HL-60/S4 treated with phorbol 12-myristate 13-acetate at 8.2 ng/mL for 4 days and 3 days (cell line): ENCODE results near the gene ENGASE.

Source experiments
- in situ Hi-C: fragments of 300-500 bp; cut with MboI; formaldehyde crosslinking; loops from 2 replicates; pipeline ENCODE4 v1.15.0; 2022; ENCODE audit warnings: low sequenced_read_pairs

Gene ENGASE

GRCh38 chr17:79038545-79039135 is 36.0 kb upstream of the ENGASE start:
- in situ Hi-C loops, result loop anchor here (25.0 kb wide), 1 partner anchor 349 kb away; no protein-coding TSS in a partner anchor

DNA sequence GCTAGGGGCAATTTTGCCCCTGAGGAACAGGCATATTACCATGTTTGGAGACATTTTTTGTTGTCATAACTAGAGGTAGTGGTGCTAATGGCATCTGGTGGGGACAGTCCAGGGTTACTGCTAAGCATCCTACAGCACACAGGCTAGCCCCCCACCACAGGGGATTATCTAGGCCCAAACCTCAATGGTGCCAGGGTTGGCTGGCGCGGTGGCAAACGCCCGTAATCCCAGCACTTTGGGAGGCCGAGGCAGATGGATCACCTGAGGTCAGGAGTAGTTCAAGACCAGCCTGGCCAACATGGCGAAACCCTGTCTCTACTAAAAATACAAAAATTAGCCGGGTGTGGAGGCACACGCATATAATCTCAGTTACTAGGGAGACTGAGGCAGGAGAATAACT is 35.5 kb upstream of the ENGASE start:
- in situ Hi-C loops, result loop anchor here (25.0 kb wide), 1 partner anchor 348 kb away; no protein-coding TSS in a partner anchor

GRCh38 chr17:79039886-79040285 is 34.7 kb upstream of the ENGASE start:
- in situ Hi-C loops, result loop anchor here (25.0 kb wide), 1 partner anchor 347 kb away; no protein-coding TSS in a partner anchor

DNA sequence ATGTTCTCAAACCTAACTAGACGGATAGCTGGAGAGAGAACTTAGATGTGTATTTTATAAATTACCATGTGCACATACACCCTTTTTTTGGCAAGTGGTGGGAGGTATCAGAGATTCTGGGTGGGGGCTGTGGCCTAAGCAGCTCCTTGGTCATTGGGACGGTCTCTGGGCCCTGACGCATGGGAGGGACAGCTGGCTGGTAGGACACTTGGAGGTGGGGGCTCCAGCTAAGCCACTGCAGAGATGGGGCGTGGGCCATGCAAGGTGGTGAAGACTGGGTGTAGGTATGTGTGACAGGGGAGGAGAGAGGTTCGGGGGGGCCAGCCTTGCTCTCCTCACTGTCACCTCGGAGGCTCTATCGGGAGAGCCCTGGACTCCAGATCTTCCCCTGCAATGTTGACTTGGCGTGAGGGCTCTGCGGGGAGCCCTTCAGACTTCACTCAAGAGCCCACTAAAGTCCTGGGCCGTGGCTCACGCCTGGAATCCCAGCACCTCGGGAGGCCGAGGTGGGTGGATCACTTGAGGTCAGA is 33.5 kb upstream of the ENGASE start:
- in situ Hi-C loops, result loop anchor here (25.0 kb wide), 1 partner anchor 346 kb away; no protein-coding TSS in a partner anchor

GRCh38 chr17:79041723-79042420 is 32.8 kb upstream of the ENGASE start:
- in situ Hi-C loops, result loop anchor here (25.0 kb wide), 1 partner anchor 345 kb away; no protein-coding TSS in a partner anchor

- in situ Hi-C loops, result loop anchor here (25.0 kb wide), 1 partner anchor 345 kb away; no protein-coding TSS in a partner anchor
Observed at GRCh38 chr17:79042421-79043190, 32.0 kb upstream of the ENGASE start.

GRCh38 chr17:79043191-79043930 is 31.3 kb upstream of the ENGASE start:
- in situ Hi-C loops, result loop anchor here (25.0 kb wide), 1 partner anchor 344 kb away; no protein-coding TSS in a partner anchor

DNA sequence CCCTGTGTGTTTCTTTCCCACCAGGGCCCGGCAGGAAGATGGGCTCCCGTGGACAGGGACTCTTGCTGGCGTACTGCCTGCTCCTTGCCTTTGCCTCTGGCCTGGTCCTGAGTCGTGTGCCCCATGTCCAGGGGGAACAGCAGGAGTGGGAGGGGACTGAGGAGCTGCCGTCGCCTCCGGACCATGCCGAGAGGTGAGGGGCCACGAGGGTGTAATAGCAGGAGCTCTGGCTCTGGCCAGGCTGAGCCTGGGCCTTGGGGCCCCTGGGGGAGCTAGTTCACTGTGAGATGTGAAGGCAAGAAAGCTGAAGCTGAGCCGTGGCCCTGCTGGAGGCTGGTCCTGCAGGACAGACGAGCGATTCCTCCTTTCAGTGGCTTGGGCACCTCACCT is 30.7 kb upstream of the ENGASE start:
- in situ Hi-C loops, result loop anchor here (25.0 kb wide), 1 partner anchor 343 kb away; no protein-coding TSS in a partner anchor

GRCh38 chr17:79044462-79044861 is 30.2 kb upstream of the ENGASE start:
- in situ Hi-C loops, result loop anchor here (25.0 kb wide), 1 partner anchor 343 kb away; no protein-coding TSS in a partner anchor

GRCh38 chr17:79045001-79045729 is 29.5 kb upstream of the ENGASE start:
- in situ Hi-C loops, result loop anchor here (25.0 kb wide), 1 partner anchor 342 kb away; no protein-coding TSS in a partner anchor

DNA sequence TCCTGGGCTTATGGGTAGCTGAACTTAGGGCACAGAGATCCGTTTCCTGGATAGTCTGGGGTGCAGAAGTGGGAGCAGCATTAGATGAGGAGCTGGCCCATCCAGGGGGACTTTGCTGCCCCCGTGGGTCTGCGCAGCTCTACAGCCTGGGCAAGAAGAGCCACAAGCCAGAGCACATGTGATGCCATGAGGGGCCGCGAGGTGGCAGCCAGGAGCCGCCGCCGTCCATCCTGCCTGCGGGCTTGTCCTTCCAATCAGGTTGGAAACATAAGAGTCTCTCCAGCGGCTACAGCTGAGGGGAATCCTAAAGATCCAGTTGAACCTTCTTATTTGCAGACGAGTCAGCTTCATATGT is 28.8 kb upstream of the ENGASE start:
- in situ Hi-C loops, result loop anchor here (25.0 kb wide), 1 partner anchor 341 kb away; no protein-coding TSS in a partner anchor

- in situ Hi-C loops, result loop anchor here (25.0 kb wide), 1 partner anchor 341 kb away; no protein-coding TSS in a partner anchor
Observed at GRCh38 chr17:79046197-79046915, 28.3 kb upstream of the ENGASE start.

- in situ Hi-C loops, result loop anchor here (25.0 kb wide), 1 partner anchor 340 kb away; no protein-coding TSS in a partner anchor
Observed at GRCh38 chr17:79046916-79047280, 27.7 kb upstream of the ENGASE start.

DNA sequence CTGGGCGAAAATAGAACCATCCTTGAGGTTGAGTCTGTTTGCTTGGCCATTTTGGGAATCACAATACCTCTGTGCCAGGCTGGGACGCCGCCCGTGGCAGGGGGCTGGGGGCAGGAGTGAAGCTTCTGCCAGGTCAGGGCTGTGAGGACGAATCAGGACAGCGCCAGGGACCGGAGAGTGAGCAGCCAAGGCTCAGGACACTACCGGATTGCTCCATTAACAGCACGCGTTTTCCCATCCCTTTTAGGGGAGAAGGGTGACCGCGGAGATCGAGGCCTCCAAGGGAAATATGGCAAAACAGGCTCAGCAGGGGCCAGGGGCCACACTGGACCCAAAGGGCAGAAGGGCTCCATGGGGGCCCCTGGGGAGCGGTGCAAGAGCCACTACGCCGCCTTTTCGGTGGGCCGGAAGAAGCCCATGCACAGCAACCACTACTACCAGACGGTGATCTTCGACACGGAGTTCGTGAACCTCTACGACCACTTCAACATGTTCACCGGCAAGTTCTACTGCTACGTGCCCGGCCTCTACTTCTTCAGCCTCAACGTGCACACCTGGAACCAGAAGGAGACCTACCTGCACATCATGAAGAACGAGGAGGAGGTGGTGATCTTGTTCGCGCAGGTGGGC is 27.2 kb upstream of the ENGASE start:
- in situ Hi-C loops, result loop anchor here (25.0 kb wide), 1 partner anchor 340 kb away; no protein-coding TSS in a partner anchor

DNA sequence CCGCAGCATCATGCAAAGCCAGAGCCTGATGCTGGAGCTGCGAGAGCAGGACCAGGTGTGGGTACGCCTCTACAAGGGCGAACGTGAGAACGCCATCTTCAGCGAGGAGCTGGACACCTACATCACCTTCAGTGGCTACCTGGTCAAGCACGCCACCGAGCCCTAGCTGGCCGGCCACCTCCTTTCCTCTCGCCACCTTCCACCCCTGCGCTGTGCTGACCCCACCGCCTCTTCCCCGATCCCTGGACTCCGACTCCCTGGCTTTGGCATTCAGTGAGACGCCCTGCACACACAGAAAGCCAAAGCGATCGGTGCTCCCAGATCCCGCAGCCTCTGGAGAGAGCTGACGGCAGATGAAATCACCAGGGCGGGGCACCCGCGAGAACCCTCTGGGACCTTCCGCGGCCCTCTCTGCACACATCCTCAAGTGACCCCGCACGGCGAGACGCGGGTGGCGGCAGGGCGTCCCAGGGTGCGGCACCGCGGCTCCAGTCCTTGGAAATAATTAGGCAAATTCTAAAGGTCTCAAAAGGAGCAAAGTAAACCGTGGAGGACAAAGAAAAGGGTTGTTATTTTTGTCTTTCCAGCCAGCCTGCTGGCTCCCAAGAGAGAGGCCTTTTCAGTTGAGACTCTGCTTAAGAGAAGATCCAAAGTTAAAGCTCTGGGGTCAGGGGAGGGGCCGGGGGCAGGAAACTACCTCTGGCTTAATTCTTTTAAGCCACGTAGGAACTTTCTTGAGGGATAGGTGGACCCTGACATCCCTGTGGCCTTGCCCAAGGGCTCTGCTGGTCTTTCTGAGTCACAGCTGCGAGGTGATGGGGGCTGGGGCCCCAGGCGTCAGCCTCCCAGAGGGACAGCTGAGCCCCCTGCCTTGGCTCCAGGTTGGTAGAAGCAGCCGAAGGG is 26.4 kb upstream of the ENGASE start:
- in situ Hi-C loops, result loop anchor here (25.0 kb wide), 1 partner anchor 339 kb away; no protein-coding TSS in a partner anchor

- in situ Hi-C loops, result loop anchor here (25.0 kb wide), 1 partner anchor 338 kb away; no protein-coding TSS in a partner anchor
Observed at GRCh38 chr17:79048826-79049755, 25.5 kb upstream of the ENGASE start.
